HG02884 (cell line): ENCODE results near the gene COBLL1.
"Not testable (repeated sequence)": the region's sequence is repeated elsewhere in the genome, so short reads cannot be mapped to it uniquely, and the experiment has no call there.

Experiments used
- ATAC-seq: cut with Tn5 transposase; IDR thresholded peaks from one replicate; pipeline ENCODE4 v1.9.1; 2021; ENCODE audit warnings: mild to moderate bottlenecking, moderate library complexity; ENCODE audit not compliant: unreplicated experiment

Gene COBLL1

GRCh38 chr2:164719996-164720941 is 121.4 kb downstream of the COBLL1 start:
- ATAC-seq: no peak

- ATAC-seq: no peak
Observed at GRCh38 chr2:164717000-164717803, 124.4 kb downstream of the COBLL1 start.

GRCh38 chr2:164714471-164714870 is 127.2 kb downstream of the COBLL1 start:
- ATAC-seq: no peak

GRCh38 chr2:164711766-164712138 is 129.9 kb downstream of the COBLL1 start:
- no peak for ATAC-seq

- ATAC-seq: no peak
Observed at GRCh38 chr2:164710837-164711765, 130.5 kb downstream of the COBLL1 start.

GRCh38 chr2:164710252-164710836 is 131.3 kb downstream of the COBLL1 start:
- not testable (repeated sequence) for ATAC-seq

- no peak for ATAC-seq
Observed at GRCh38 chr2:164706522-164706921, 135.1 kb downstream of the COBLL1 start.

GRCh38 chr2:164705412-164706167 is 136.0 kb downstream of the COBLL1 start:
- no peak for ATAC-seq

- no peak for ATAC-seq
Observed at GRCh38 chr2:164703915-164704706, 137.5 kb downstream of the COBLL1 start.

GRCh38 chr2:164701565-164701964 is 140.1 kb downstream of the COBLL1 start:
- ATAC-seq: no peak

- ATAC-seq: no peak
Observed at GRCh38 chr2:164700390-164700789, 141.2 kb downstream of the COBLL1 start.

- ATAC-seq: no peak
Observed at GRCh38 chr2:164697688-164698461, 143.7 kb downstream of the COBLL1 start.

- ATAC-seq: no peak
Observed at GRCh38 chr2:164696634-164697033, 145.0 kb downstream of the COBLL1 start.

GRCh38 chr2:164694275-164694695 is 147.3 kb downstream of the COBLL1 start:
- ATAC-seq: no peak

GRCh38 chr2:164693834-164694233 is 147.8 kb downstream of the COBLL1 start:
- no peak for ATAC-seq

- no peak for ATAC-seq
Observed at GRCh38 chr2:164693390-164693789, 148.2 kb downstream of the COBLL1 start.

- ATAC-seq: no peak
Observed at GRCh38 chr2:164692958-164693357, 148.7 kb downstream of the COBLL1 start.

GRCh38 chr2:164692114-164692513 is 149.5 kb downstream of the COBLL1 start:
- no peak for ATAC-seq
